Calu3 (cell line): Measurements from ENCODE around the gene MTPN. TPM values are rescaled to one million over a fixed set of nuclear protein-coding genes. Genes with fewer than 3 reads are reported as not detected.

Source experiments
- BruUV-seq: library from RNA; stranded (reverse); fragments of 400-500 nt; replicated peaks from 2 replicates; lab custom pipeline; 2021; lab: Mats Ljungman, UMichigan
- CTCF ChIA-PET: fragments of 300-600 bp; sonication (Branson Sonifier 250); formaldehyde crosslinking; loops from one replicate; lab custom pipeline; 2022; ENCODE audit warnings: antibody characterized with exemption; lab: Charles Lee
- DNase-seq: peaks from one replicate; pipeline ENCODE4 v3.0.0; 2022
- H3K27ac Mint-ChIP-seq: one replicate; pipeline ENCODE4 v1.8.0; 2022; ENCODE audit warnings: mixed read lengths; ENCODE audit not compliant: unreplicated experiment
- H3K27me3 Mint-ChIP-seq: one replicate; pipeline ENCODE4 v1.8.0; 2022; ENCODE audit warnings: mixed read lengths; ENCODE audit not compliant: unreplicated experiment
- H3K36me3 Mint-ChIP-seq: one replicate; pipeline ENCODE4 v1.8.0; 2022; ENCODE audit warnings: mild to moderate bottlenecking, moderate library complexity, mixed read lengths; ENCODE audit not compliant: insufficient read depth, unreplicated experiment
- H3K4me1 Mint-ChIP-seq: one replicate; pipeline ENCODE4 v1.8.0; 2022; ENCODE audit warnings: mild to moderate bottlenecking, low read depth, mixed read lengths; ENCODE audit not compliant: unreplicated experiment
- H3K4me3 Mint-ChIP-seq: one replicate; pipeline ENCODE4 v1.8.0; 2022; ENCODE audit warnings: mild to moderate bottlenecking, low read depth, moderate library complexity, mixed read lengths; ENCODE audit not compliant: unreplicated experiment
- H3K9me3 Mint-ChIP-seq: one replicate; pipeline ENCODE4 v1.8.0; 2022; ENCODE audit warnings: low read depth, mixed read lengths; ENCODE audit not compliant: unreplicated experiment
- intact Hi-C: fragments of 100-400 bp; cut with micrococcal nuclease; formaldehyde crosslinking; loops from one replicate; pipeline ENCODE4 v1.10.0; 2022; ENCODE audit not compliant: unreplicated experiment
- total RNA-seq: library from RNA; stranded (reverse); gene quantifications from 2 replicates; pipeline ENCODE4 v1.2.3, GENCODE V29; 2022
- TF ChIP-seq, protein P1 (sequence below): fragments of 200-600 bp; IDR thresholded peaks from one replicate; pipeline ENCODE4 v1.8.0; 2022; ENCODE audit warnings: antibody characterized with exemption; ENCODE audit not compliant: unreplicated experiment

The MTPN gene
- total RNA-seq, 1 experiment from 2014 or later, result 122 TPM

DNA sequence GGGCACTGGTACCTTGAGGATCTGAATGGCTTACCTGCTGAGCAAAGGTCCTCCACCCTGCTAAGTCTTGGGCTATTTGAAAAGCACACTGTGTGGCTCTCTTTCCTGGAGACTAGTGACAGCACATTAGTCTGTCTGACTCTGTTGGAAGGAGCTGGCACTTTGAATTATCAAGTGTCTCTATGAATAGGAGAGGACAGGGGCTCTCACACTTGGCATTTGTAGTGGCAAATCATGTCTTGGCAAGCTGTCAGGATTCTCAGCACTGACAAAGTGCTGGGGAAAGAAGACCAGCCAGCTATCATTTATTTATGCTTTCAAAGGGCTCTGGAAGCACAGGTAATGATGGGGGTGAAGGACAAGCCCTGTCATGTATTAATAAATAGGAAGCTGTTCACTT is 62.8 kb downstream of the MTPN start:
- Mint-ChIP-seq H3K9me3 (peaks cover 2% of the 10 kb centered on the region), H3K27me3 (no peaks in the 10 kb centered on the region), H3K36me3 (no peaks in the 10 kb centered on the region), H3K27ac (no peak overlapping the region), H3K4me1 (no peaks in the 10 kb centered on the region), H3K4me3 (no peak overlapping the region)
- no TSS peak for BruUV-seq
- TF ChIP-seq, protein P1, sequence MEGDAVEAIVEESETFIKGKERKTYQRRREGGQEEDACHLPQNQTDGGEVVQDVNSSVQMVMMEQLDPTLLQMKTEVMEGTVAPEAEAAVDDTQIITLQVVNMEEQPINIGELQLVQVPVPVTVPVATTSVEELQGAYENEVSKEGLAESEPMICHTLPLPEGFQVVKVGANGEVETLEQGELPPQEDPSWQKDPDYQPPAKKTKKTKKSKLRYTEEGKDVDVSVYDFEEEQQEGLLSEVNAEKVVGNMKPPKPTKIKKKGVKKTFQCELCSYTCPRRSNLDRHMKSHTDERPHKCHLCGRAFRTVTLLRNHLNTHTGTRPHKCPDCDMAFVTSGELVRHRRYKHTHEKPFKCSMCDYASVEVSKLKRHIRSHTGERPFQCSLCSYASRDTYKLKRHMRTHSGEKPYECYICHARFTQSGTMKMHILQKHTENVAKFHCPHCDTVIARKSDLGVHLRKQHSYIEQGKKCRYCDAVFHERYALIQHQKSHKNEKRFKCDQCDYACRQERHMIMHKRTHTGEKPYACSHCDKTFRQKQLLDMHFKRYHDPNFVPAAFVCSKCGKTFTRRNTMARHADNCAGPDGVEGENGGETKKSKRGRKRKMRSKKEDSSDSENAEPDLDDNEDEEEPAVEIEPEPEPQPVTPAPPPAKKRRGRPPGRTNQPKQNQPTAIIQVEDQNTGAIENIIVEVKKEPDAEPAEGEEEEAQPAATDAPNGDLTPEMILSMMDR, result no peak
- intact Hi-C loops, result no loop called here
- CTCF ChIA-PET, result no interaction called here
- DNase-seq, result no peak

DNA sequence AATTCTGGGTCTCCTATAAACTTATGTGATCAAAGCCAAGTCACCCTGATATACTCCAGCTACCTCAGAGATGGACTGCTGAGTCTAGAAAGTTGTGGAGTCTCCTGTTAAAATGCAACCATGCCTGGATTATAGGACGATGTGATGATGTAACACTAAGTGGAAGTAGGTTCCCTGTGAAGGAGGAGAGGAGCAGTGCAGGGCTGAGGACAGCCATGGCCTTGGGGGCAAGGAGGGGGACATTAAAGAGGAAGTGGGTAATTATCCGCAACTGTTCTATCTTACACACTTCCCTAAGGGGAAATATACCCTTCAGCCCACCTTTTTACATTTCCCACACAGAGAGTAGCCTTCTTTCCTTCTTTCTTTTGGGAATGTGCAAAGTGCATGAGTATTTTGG is 63.8 kb downstream of the MTPN start:
- intact Hi-C loops, result no loop called here

DNA sequence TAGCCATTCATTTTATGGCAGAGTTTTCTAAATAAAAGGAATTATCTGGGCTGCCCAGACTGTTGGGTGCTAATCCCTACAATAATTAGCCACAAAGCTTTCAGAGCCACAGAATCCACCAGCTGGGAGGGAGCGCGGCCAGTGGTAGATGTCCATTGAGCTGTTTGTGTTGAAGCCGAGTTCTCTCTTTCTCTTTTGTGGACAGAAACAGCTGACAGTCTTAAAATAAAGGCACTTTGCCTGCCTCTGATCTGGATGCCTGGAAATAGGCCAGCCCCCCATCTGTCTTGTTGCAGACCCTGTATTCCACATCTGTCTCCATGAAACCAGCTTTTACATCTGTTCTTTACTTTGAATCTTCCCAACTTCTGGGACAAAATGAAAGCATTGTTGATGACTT is 66.1 kb downstream of the MTPN start:
- Mint-ChIP-seq H3K4me1 (no peaks in the 10 kb centered on the region), H3K4me3 (no peak overlapping the region), H3K9me3 (peaks cover 2% of the 10 kb centered on the region), H3K27me3 (no peaks in the 10 kb centered on the region), H3K27ac (no peak overlapping the region), H3K36me3 (no peaks in the 10 kb centered on the region)
- no peak for DNase-seq
- CTCF ChIA-PET, result no interaction called here
- BruUV-seq, result no TSS peak
- TF ChIP-seq, protein P1, result no peak
- intact Hi-C loops, result no loop called here

More for the DNA sequence above, 63.8 kb downstream of the MTPN start:
- CTCF ChIA-PET, result no interaction called here
- peaks cover 2% of the 10 kb centered on the region for H3K9me3 Mint-ChIP-seq
- DNase-seq, result no peak
- no TSS peak for BruUV-seq
- H3K27ac Mint-ChIP-seq, result no peak overlapping the region
- TF ChIP-seq, protein P1, result no peak
- H3K27me3 Mint-ChIP-seq, result no peaks in the 10 kb centered on the region
- H3K36me3 Mint-ChIP-seq, result no peaks in the 10 kb centered on the region
- H3K4me3 Mint-ChIP-seq, result no peak overlapping the region
- H3K4me1 Mint-ChIP-seq, result no peaks in the 10 kb centered on the region

DNA sequence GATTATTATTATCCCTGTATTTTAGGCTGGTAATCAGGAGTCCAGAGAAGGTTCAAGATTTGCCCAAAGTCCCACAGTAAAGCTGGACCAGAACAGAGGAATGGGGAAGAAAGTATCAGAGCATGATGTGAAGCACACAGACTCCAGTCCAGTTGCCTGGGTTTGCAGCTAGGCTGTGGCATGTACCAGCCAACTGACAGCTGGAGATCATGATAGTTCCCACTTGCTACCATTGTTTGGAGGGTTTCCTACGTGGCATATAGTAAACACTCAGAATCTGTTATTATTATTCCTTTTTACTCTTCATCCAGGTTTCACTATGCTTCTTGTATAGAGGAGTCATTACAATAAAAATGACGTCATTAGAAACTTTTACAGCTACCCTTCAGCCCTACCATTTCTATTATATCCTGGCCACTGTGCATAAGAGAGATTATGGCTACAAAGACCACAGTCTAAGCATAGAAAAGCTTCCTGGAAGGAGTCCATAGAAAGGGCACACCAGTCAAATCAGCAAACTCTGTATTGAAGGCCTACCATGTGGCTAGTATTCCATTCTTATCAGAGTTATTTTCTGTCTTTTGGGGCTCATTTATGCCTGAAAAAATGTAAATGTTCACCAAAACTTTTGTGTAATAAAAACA is 66.6 kb downstream of the MTPN start:
- no TSS peak for BruUV-seq
- no peaks in the 10 kb centered on the region for H3K9me3 Mint-ChIP-seq
- intact Hi-C loops, result no loop called here
- no peaks in the 10 kb centered on the region for H3K36me3 Mint-ChIP-seq
- H3K27ac Mint-ChIP-seq, result no peak overlapping the region
- H3K4me1 Mint-ChIP-seq, result no peaks in the 10 kb centered on the region
- TF ChIP-seq, protein P1, result no peak
- CTCF ChIA-PET, result no interaction called here
- DNase-seq, result no peak
- H3K27me3 Mint-ChIP-seq, result no peaks in the 10 kb centered on the region
- H3K4me3 Mint-ChIP-seq, result no peak overlapping the region
